Mesendoderm (in vitro differentiated cells): ENCODE results near the gene ITGA2B.
A peak's percentile ranks its signal among the peaks of the same experiment; 100 is the strongest.

Experiments
- DNase-seq: peaks from one replicate; pipeline ENCODE4 v3.0.0; 2013
- H2AK5ac ChIP-seq: 2 replicates; pipeline ENCODE4 v1.6.1; 2013; ENCODE audit warnings: low read length, inconsistent platforms
- H2BK120ac ChIP-seq: 2 replicates; pipeline ENCODE4 v1.6.1; 2013; ENCODE audit warnings: low read depth, mild to moderate bottlenecking, low read length, moderate library complexity, mixed read lengths
- H2BK15ac ChIP-seq: replicated peaks from 2 replicates; pipeline ENCODE4 v1.6.1; 2013; ENCODE audit warnings: low read depth, mild to moderate bottlenecking, moderate library complexity
- H2BK5ac ChIP-seq: 2 replicates; pipeline ENCODE4 v1.6.1; 2013; ENCODE audit warnings: low read length, inconsistent platforms
- H3K18ac ChIP-seq: 2 replicates; pipeline ENCODE4 v1.6.1; 2013; ENCODE audit warnings: mild to moderate bottlenecking, low read length, mixed read lengths
- H3K23ac ChIP-seq: one replicate; pipeline ENCODE4 v1.6.1; 2013; ENCODE audit warnings: low read length
- H3K27ac ChIP-seq: 2 replicates; pipeline ENCODE4 v1.5.1; 2013; ENCODE audit warnings: low read depth, mild to moderate bottlenecking, inconsistent platforms, low read length, moderate library complexity
- H3K27me3 ChIP-seq: 2 replicates; pipeline ENCODE4 v1.6.1; 2013; ENCODE audit warnings: low read length, control low read depth, mild to moderate bottlenecking, inconsistent platforms; ENCODE audit not compliant: insufficient read depth, poor library complexity
- H3K36me3 ChIP-seq: 2 replicates; pipeline ENCODE4 v1.6.1; 2013; ENCODE audit warnings: low read length, inconsistent platforms; ENCODE audit not compliant: control insufficient read depth, insufficient read depth
- H3K4ac ChIP-seq: one replicate; pipeline ENCODE4 v1.6.1; 2013; ENCODE audit warnings: low read depth, mild to moderate bottlenecking, low read length, moderate library complexity
- H3K4me1 ChIP-seq: 2 replicates; pipeline ENCODE4 v1.6.1; 2013; ENCODE audit warnings: low read depth, low read length, inconsistent platforms; ENCODE audit not compliant: control insufficient read depth
- H3K4me2 ChIP-seq: 2 replicates; pipeline ENCODE4 v1.6.1; 2013; ENCODE audit warnings: low read length
- H3K4me3 ChIP-seq: 2 replicates; pipeline ENCODE4 v1.5.1; 2013; ENCODE audit warnings: mild to moderate bottlenecking, low read length
- H3K56ac ChIP-seq: one replicate; pipeline ENCODE4 v1.6.1; 2013; ENCODE audit warnings: low read length
- H3K79me1 ChIP-seq: 2 replicates; pipeline ENCODE4 v1.6.1; 2013; ENCODE audit warnings: low read length, inconsistent platforms
- H3K79me2 ChIP-seq: 2 replicates; pipeline ENCODE4 v1.6.1; 2013; ENCODE audit warnings: mild to moderate bottlenecking, low read length; ENCODE audit not compliant: control insufficient read depth, insufficient read depth
- H3K9ac ChIP-seq: 2 replicates; pipeline ENCODE4 v1.6.1; 2013; ENCODE audit warnings: low read length, inconsistent platforms
- H4K5ac ChIP-seq: one replicate; pipeline ENCODE4 v1.6.1; 2013; ENCODE audit warnings: low read length
- H4K8ac ChIP-seq: one replicate; pipeline ENCODE4 v1.6.1; 2013; ENCODE audit warnings: low read depth, mild to moderate bottlenecking, control low read depth, low read length, moderate library complexity
- WGBS: extraction: QIAGEN DNeasy Blood & Tissue Kit; methylation state at CpG from one replicate; pipeline ENCODE4 v1.1.7; 2013; ENCODE audit warnings: low lambda C conversion rate, missing lambda C conversion rate; ENCODE audit not compliant: insufficient coverage; ENCODE audit errors: extremely low coverage; 5-methylcytosine and 5-hydroxymethylcytosine counted together

Gene ITGA2B

DNA sequence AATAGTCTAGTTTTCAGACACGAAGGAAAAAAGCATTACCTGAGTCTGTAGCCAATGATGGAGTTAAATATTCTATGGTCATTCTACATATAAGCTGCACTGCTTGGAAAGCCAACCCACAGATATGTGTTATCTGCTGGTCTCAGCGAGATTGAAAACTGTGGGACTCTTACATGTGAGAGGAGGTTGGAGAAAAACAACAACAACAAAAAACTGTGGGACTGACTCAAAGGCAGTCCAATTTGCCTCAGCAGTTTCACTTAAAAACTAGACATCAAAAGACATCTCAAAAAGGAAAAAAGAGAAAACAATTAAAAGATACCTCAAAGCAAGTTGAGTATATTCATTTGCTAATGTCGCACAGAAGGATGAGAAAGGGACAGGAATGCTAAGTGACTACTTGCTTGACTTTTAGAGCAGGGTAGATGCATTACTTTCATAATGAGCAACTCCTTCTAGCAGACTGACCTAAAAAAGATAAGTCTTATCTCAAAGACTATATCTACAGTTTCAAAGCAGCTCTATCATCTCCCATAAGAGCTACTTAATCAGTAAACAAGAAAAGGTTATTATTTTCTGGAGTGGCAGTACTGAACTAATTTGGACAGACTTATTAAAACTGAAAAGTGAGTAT lies 35.5 kb upstream of the ITGA2B start:
- Histone ChIP-seq H2AK5ac (no peak overlapping the region), H3K4me2 (no peak overlapping the region), H4K8ac (no peak overlapping the region), H3K36me3 (no peaks in the 10 kb centered on the region), H3K56ac (no peak overlapping the region), H3K27ac (no peak overlapping the region), H3K4me1 (no peaks in the 10 kb centered on the region), H3K9ac (no peak overlapping the region), H3K23ac (no peak overlapping the region), H2BK15ac (no peak overlapping the region), H3K18ac (no peak overlapping the region), H2BK5ac (no peak overlapping the region), H3K79me2 (no peaks in the 10 kb centered on the region), H2BK120ac (no peak overlapping the region), H3K79me1 (peaks cover 3% of the 10 kb centered on the region), H4K5ac (no peak overlapping the region), H3K27me3 (no peaks in the 10 kb centered on the region), H3K4me3 (no peak overlapping the region), H3K4ac (no peak overlapping the region)
- no CpG with 5 or more reads among the region's 3 CpGs for WGBS
- no peak for DNase-seq

DNA sequence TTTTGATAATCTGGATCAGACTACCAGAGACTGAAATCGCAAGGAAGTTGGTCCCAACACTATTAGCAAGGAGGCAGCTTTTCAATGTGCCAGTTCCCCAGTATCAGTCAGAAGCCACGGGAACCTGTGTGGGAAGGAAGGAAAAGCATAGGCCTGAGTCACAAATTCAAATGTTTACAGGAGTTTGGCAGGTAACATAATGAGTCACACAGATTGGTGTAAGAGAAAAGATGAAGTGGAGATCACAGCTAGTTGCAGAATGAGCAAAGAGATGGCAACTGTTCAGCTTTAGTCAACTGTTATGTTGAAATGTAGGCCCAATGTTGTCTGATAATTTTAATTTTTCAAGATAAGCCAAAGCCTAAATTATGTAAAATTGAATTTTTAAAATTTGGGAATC lies 28.1 kb upstream of the ITGA2B start:
- Histone ChIP-seq H3K4ac (no peak overlapping the region), H3K79me1 (peaks cover 2% of the 10 kb centered on the region), H2BK5ac (no peak overlapping the region), H3K36me3 (no peaks in the 10 kb centered on the region), H3K56ac (no peak overlapping the region), H3K27me3 (no peaks in the 10 kb centered on the region), H3K23ac (no peak overlapping the region), H4K8ac (no peak overlapping the region), H4K5ac (no peak overlapping the region), H3K18ac (no peak overlapping the region), H3K9ac (no peak overlapping the region), H2BK15ac (no peak overlapping the region), H3K27ac (no peak overlapping the region), H2AK5ac (no peak overlapping the region), H3K79me2 (no peaks in the 10 kb centered on the region), H3K4me1 (no peaks in the 10 kb centered on the region), H2BK120ac (no peak overlapping the region), H3K4me2 (no peak overlapping the region), H3K4me3 (no peak overlapping the region)
- no CpG with 5 or more reads among the region's 2 CpGs for WGBS
- peak; percentile 22 for DNase-seq

DNA sequence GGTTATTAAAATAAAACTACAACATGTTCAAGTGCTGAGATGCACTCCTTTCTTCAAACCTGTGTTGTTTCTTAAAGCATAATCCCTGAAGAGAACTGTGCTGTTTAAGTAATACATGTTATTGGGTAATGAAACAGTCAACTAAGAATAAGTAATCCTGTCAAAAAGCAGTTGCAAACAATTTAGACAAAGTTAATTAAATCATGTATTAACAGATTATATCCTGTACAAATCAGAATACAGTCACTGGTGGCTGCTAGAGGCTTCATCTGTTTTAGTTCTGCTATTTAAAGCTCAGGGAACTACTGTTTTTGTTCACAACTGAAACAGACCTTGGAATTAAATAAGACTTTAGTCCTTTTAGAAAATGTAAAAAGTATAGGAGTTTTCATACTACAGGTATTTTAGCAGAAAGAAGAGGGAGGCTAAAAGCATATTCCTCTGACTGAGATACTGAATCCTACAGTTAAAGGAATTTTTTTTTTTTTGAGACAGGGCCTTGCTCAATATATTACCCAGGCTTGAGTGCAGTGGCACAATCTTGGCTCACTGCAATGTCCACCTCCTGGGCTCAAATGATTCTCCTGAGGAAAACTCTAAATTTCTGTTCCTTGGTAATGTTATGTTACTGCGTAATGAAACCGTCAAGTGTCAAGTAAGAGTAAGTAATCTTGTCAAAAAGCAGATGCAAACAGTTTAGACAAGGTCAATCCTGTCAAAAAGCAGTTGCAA lies 27.3 kb upstream of the ITGA2B start:
- no peaks in the 10 kb centered on the region for H3K27me3 ChIP-seq
- no peak overlapping the region for H3K4ac ChIP-seq
- no peak overlapping the region for H3K4me2 ChIP-seq
- no peak overlapping the region for H2AK5ac ChIP-seq
- no peak overlapping the region for H3K23ac ChIP-seq
- no peak overlapping the region for H3K4me3 ChIP-seq
- no peak overlapping the region for H2BK120ac ChIP-seq
- H3K56ac ChIP-seq, result no peak overlapping the region
- no peaks in the 10 kb centered on the region for H3K79me2 ChIP-seq
- no peak overlapping the region for H3K18ac ChIP-seq
- H2BK15ac ChIP-seq, result no peak overlapping the region
- no peak overlapping the region for H2BK5ac ChIP-seq
- no peak overlapping the region for H4K8ac ChIP-seq
- H3K9ac ChIP-seq, result no peak overlapping the region
- no peaks in the 10 kb centered on the region for H3K4me1 ChIP-seq
- no peak overlapping the region for H4K5ac ChIP-seq
- peaks cover 2% of the 10 kb centered on the region for H3K79me1 ChIP-seq
- no peak overlapping the region for H3K27ac ChIP-seq
- H3K36me3 ChIP-seq, result no peaks in the 10 kb centered on the region
- WGBS, result no CpG with 5 or more reads among the region's 2 CpGs
- DNase-seq, result no peak

DNA sequence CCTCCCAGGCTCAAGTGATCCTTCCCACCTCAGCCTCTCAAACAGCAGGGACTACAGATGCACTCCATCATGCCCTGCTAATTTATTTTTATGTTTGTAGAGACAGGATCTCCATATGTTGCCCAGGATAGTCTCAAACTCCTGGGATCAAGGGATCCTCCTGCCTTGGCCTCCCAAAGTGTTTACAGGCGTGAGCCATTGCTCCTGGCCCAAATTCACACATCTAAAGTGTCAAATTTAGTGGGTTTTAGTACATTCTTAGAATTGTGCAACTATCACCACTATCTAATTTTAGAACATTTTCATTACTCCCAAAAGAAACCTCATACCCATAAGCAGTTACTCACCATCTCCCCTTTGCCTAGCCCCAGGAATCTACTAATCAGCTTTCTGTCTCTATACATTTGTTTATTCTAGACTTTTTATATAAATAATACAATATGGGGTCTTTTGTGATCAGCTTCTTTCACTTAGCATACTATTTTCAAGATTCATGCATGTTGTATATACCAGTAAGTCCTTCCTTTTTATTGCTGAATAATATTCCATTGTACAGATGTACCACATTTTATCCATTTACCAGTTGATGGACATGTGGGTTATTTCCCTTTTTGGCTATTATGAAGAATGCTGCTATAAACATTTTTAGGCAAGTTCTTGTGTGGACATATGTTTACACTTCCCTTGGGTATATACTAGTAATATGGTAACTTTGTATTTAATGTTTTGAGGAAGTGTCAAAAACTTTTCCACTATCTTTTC lies 25.1 kb upstream of the ITGA2B start:
- H3K18ac ChIP-seq, result no peak overlapping the region
- no peak overlapping the region for H3K56ac ChIP-seq
- H4K8ac ChIP-seq, result no peak overlapping the region
- no peak overlapping the region for H3K27ac ChIP-seq
- no CpG with 5 or more reads among the region's 1 CpG for WGBS
- H3K79me2 ChIP-seq, result no peaks in the 10 kb centered on the region
- H3K4me3 ChIP-seq, result no peak overlapping the region
- no peak overlapping the region for H3K4me2 ChIP-seq
- H3K23ac ChIP-seq, result no peak overlapping the region
- H3K27me3 ChIP-seq, result no peaks in the 10 kb centered on the region
- H2BK15ac ChIP-seq, result no peak overlapping the region
- H3K9ac ChIP-seq, result no peak overlapping the region
- no peak overlapping the region for H2BK120ac ChIP-seq
- no peaks in the 10 kb centered on the region for H3K36me3 ChIP-seq
- H4K5ac ChIP-seq, result no peak overlapping the region
- H3K4me1 ChIP-seq, result no peaks in the 10 kb centered on the region
- DNase-seq, result no peak
- H3K4ac ChIP-seq, result no peak overlapping the region
- no peaks in the 10 kb centered on the region for H3K79me1 ChIP-seq
- H2BK5ac ChIP-seq, result no peak overlapping the region
- H2AK5ac ChIP-seq, result no peak overlapping the region

DNA sequence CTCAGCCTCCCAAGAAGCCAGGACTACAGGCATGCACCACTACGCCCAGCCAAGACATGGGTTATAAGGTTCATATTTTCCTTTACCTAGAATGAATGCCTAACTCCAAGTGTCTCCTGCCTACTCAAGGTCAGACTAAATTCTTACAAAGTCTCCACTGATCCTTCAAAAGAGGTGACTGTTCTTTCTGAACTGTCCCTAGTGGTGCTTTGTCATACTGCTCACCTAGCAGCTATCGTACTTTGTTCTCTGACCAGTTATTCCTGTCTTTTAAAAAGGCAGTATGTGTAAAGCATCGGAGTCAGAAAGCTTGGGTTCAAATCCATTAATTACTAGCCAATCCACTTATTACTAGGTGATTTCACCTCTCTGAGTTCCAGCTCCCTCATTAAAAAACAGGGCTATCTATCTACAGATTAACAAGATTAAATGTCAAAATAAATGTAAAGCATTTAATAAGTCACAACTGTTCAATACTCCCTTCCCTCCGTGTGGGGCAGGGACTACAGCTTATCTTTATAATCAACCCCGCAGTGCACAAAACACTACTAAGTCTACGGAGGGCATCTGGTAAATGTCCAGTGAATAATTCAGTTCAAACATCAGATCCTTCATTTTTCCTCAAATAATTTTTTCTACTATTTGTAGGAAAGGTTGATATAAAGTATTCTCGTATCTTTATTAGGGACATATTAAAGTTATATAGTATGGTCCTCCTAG lies 20.0 kb upstream of the ITGA2B start:
- Histone ChIP-seq H2BK5ac (no peak overlapping the region), H3K79me1 (no peaks in the 10 kb centered on the region), H3K4me3 (no peak overlapping the region), H4K8ac (no peak overlapping the region), H3K23ac (no peak overlapping the region), H3K4ac (no peak overlapping the region), H3K27ac (no peak overlapping the region), H3K9ac (no peak overlapping the region), H3K79me2 (no peaks in the 10 kb centered on the region), H3K18ac (no peak overlapping the region), H2BK15ac (no peak overlapping the region), H3K36me3 (no peaks in the 10 kb centered on the region), H2BK120ac (no peak overlapping the region), H4K5ac (no peak overlapping the region), H3K56ac (no peak overlapping the region), H3K27me3 (no peaks in the 10 kb centered on the region), H3K4me2 (no peak overlapping the region), H3K4me1 (no peaks in the 10 kb centered on the region), H2AK5ac (no peak overlapping the region)
- WGBS, result no CpG with 5 or more reads among the region's 7 CpGs
- peak; percentile 11 for DNase-seq
